ENCODE measurements around the gene CNPY1. TPM values are rescaled to one million over a fixed set of nuclear protein-coding genes. Genes with fewer than 3 reads are reported as not detected.

The CNPY1 gene
- total RNA-seq, 1 experiment from 2014 or later = not detected

- WGBS (ENCODE audit: extremely low coverage, insufficient read length, low lambda C conversion rate) = no CpG with 5 or more reads among the region's 31 CpGs
- no peaks in the 10 kb centered on the region for H3K9me3 Mint-ChIP-seq
Observed at GRCh38 chr7:155566011-155566836, 19.9 kb upstream of the CNPY1 start.

More at GRCh38 chr7:155566011-155566836, 19.9 kb upstream of the CNPY1 start:
- Histone ChIP-seq H3K14ac (ENCODE audit: insufficient read depth, low read length) (no peak overlapping the region; the same call in 1 of the 2 replicates), H4K5ac (ENCODE audit: insufficient read length, low read depth, low read length) (no peak overlapping the region), H3K18ac (ENCODE audit: insufficient read length, low read depth, low read length) (no peak overlapping the region), H3K4ac (ENCODE audit: low read depth, low read length) (no peak overlapping the region), H3K27me3 (ENCODE audit: insufficient read depth, low read length) (no peaks in the 10 kb centered on the region), H3K23ac (ENCODE audit: insufficient read length, low read depth, low read length) (no peak overlapping the region), H3K79me2 (ENCODE audit: insufficient read depth, low read length) (no peaks in the 10 kb centered on the region), H2BK12ac (ENCODE audit: insufficient read length, low read depth, low read length) (no peak overlapping the region), H3K9ac (ENCODE audit: extremely low read depth, insufficient read length, low read length) (no peak overlapping the region), H3K4me2 (ENCODE audit: insufficient read depth, insufficient read length, low read length) (no peak overlapping the region), H3K4me1 (ENCODE audit: insufficient read depth, low read length) (no peaks in the 10 kb centered on the region), H4K20me1 (ENCODE audit: control insufficient read depth, insufficient read depth, insufficient read length) (no peaks in the 10 kb centered on the region), H4K8ac (replicated peaks; ENCODE audit: insufficient read length, low read depth, low read length) (no peak overlapping the region), H3K9me3 (ENCODE audit: control insufficient read depth, low read depth, low read length) (no peaks in the 10 kb centered on the region), H2AFZ (ENCODE audit: low read length) (no peak overlapping the region), H3K56ac (ENCODE audit: insufficient read length, low read depth, low read length) (no peak overlapping the region), H3K23me2 (ENCODE audit: insufficient read length, low read depth, low read length, poor library complexity, severe bottlenecking) (no peaks in the 10 kb centered on the region), H2AK5ac (ENCODE audit: insufficient read length, low read length) (no peak overlapping the region), H2BK20ac (ENCODE audit: low read depth, low read length, poor library complexity, severe bottlenecking) (no peak overlapping the region), H3K27ac (ENCODE audit: insufficient read length, low read depth, low read length) (no peak overlapping the region), H3T11ph (ENCODE audit: low read length) (no peak overlapping the region), H2BK5ac (ENCODE audit: insufficient read length, low read length) (no peak overlapping the region), H2BK120ac (ENCODE audit: low read depth, low read length, poor library complexity, severe bottlenecking) (no peak overlapping the region), H3K79me1 (ENCODE audit: insufficient read depth, low read depth, low read length, poor library complexity, severe bottlenecking) (no peaks in the 10 kb centered on the region), H2BK15ac (ENCODE audit: low read depth, low read length) (no peak overlapping the region), H4K91ac (ENCODE audit: insufficient read length, low read depth, low read length) (no peak overlapping the region)
- H3K27me3 Mint-ChIP-seq (ENCODE audit: low read depth) = no peaks in the 10 kb centered on the region
- no peaks in the 10 kb centered on the region for H3K36me3 Mint-ChIP-seq (ENCODE audit: insufficient read depth in 1 of 3, low read depth in 3 of 3)
- H3K27ac Mint-ChIP-seq = no peak overlapping the region
- TF ChIP-seq CTCF (conservative IDR thresholded peaks at IDR 0.05) = no peak
- DNase-seq = no peak
- H3K4me3 Mint-ChIP-seq = no peak overlapping the region
- peaks cover 16% of the 10 kb centered on the region in 2 experiments for H3K4me1 Mint-ChIP-seq

Data from H9 (cell line).